Fibroblast of peridontal ligament (primary cell): ENCODE data around the gene IRF3.

ENCODE experiments used
- DNase-seq: peaks from one replicate; pipeline ENCODE4 v3.0.0-alpha.2; 2010; ENCODE audit errors: extremely low read depth

Gene IRF3

DNA sequence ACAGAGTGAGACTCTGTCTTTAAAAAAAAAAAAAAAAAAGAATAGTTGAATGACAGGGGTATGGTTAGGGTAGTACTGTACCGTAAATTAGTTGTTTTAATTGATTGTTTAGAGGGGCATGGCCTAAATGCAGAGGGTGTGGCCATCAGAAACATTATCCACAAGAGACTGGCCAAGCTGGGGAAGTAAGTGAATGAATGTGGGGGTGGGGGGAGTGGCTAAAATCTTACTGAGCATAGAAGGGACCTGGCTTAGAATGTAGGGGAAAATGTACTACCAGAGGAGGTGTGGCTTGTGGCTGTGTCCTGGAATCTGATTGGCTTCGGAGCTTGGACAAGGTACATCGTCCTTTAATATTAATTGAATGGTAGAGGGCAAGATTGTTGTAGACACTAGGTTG lies 3.9 kb upstream of the IRF3 start:
- no peak for DNase-seq

DNA sequence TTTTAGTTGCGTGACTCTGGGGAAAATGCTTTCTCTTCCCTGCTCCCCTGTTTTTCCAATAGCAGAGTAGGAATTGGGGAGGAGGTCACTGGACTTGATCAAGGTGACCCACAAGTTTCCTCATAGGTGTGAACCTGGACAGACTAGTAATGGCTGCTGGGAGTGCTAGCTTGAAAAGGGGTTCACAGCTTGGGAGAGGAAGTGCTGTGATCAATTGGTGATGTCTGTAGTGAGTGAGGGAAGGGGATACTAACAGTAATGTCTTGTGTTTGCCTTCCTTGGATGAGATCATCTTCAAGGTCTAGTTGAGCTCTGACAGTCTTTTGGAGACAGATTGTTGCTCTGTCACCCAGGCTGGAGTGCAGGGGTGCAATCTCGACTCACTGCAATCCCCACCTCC lies 1.8 kb upstream of the IRF3 start:
- no peak for DNase-seq

DNA sequence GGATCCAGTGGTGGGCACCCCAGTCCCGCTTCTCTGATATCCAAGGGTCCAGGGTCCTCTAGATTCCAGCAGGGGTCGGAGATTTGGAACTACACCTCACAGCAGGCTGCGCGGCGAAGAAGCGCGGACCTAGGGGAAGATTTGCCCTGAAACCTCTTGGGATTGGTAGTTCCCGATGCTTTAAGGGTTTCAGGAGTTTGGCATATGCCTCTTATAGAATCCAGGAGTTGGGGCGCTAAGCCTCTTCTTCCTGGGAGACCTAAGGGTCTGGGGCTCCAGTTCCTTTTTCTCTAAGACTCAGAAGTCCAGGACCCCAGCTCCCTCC lies 425 bp upstream of the IRF3 start:
- DNase-seq = no peak

DNA sequence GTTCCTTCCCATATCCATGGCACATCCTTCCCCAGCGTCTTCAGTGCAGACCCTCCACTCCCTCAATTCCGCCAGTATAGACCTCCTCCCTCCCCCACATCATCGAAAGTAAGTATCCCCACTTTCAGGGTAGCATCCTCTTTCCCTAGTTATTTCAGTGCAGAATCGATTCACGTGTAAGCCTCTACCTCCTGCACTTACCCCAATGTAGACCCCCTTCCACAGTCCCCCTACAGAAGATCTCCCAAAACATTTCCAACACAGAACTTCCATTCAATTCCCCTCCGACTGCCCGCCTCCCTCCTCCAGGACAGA lies 664 bp downstream of the IRF3 start:
- no peak for DNase-seq

GRCh38 chr19:49664171-49665035 lies 1.3 kb downstream of the IRF3 start:
- DNase-seq = peak; percentile 68

- DNase-seq = no peak
Measured at GRCh38 chr19:49663224-49663623, 2.4 kb downstream of the IRF3 start.

- DNase-seq = no peak
Measured at GRCh38 chr19:49662011-49662410, 3.6 kb downstream of the IRF3 start.

- no peak for DNase-seq
Measured at GRCh38 chr19:49660338-49660961, 5.2 kb downstream of the IRF3 start.

DNA sequence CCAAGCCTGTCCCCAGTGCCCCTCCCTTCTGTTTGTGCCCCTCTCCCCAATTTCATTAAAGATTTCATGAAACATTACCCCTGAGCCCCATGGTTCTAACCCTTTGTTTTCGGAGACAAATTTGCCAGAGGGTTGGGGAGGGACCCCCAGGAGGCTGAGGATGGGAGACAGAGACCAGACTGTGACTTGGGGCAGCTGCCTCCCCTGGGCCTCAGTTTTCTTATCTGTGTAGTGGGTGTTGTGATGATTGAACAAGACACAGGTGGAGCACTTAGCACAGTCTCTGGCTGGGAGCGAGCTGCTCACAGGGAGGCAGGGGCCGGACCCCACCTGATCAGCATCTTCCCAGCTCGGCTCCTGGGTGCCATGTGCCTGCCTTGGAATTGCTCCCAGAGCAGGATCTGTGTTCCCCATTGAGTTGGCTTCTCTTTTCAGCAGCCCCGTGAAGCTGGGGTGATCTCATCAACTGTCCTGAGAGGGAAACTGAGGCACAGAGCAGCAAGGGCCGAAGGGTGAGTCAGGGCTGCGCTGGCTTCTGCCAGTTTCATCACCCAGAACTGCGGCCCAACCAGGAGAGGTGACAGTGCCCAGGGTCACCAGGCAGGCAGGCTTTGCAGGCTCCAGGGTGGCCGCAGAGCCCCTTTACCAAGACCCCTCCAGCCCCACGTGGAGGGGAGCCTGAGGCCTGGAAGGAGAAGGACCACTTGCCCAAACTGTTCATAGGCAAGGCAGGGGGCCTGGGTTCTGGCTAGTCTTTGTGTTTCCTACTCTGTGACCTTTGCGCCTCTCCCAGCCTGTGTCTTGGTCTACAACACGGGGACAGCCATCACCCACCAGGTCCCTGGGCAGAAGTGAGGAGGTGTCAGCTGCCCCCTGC lies 6.9 kb downstream of the IRF3 start:
- no peak for DNase-seq

DNA sequence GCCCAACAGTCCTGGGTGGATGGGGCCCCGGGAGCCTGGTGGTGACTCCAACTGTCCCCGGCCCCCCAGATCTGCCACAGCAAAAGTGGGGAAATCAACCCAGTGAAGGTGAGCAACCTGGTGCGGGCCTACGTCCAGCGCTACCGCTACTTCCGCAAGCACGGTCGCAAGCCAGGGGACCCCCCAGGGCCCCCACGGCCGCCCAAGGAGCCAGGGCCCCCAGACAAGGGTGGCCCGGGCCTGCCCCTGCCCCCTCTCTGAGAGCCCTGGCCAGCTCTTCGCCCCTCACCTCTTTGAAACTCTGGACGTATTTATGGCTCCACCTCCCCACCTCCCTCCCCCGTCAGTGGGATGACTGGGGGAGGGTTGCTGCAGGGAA lies 7.5 kb downstream of the IRF3 start:
- no peak for DNase-seq

- DNase-seq = no peak
Measured at GRCh38 chr19:49657493-49658138, 8.0 kb downstream of the IRF3 start.

DNA sequence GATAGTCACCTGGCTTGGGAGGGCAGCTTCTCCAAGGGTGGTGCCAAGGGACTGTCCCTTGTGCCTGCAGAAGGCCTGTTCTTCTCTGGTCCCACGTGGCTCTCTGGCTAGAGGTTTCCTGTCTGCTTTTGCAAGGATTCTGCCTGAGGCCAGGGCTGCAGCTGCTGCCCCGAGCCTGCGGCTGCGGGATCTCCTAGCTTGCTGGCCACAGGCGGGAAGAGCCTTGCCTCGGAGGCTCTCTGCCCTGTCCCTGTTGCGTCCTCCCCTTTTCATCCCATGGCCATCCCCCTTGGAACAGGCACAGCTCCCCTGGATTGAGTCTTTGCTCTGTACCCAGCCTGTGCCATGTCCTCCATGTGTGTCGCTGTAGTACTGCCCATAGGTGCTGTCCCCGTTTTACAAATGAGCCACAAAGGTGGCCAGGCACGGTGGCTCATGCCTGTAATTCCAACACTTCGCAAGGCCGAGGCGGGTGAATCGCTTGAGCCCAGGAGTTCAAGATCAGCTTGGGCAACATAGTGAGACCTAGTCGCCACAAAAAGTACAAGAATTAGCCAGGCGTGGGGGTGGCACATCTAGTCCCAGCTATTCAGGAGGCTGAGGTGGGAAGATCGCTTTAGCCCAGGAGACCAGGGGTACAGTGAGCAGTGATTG lies 9.1 kb downstream of the IRF3 start:
- no peak for DNase-seq

DNA sequence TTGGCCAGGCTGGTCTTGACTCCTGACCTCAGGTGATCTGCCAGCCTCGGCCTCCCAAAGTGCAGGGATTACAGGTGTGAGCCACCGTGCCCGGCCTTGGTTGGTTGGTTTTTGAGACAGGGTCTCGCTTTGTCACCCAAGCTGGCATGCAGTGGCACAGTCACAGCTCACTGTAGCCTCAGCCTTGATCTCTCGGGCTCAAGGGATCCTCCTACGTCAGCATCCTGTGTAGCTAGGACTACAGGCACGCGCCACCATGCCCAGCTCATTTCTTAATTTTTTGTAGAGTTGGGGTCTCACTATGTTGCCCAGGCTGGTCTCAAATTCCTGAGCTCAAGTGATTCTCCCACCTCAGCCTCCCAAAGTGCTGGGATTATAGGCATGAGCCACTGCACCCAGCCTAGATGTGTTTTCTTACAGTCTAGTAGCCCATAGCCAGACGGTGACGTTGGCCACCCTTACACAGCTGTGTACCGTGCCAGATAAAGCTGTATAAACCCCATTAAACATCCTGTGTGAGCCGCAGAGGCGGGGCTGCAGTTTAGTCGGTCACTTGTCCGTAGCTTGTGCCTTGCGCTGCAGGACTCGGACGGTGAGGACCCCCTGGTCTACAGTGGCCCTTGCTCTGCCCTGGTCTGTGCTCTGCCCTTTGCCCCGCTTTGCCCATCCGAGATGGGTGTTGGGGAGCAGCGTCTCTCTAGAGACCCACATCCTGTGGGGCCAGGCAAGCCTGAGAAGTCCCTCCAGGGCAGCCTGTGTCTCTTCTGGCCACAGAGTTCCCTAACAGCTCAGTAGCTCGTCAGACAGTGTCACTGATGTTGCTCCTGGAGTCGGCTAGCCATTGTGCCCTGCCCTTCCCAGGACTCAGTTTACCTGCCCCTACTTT lies 9.8 kb downstream of the IRF3 start:
- DNase-seq = no peak

DNA sequence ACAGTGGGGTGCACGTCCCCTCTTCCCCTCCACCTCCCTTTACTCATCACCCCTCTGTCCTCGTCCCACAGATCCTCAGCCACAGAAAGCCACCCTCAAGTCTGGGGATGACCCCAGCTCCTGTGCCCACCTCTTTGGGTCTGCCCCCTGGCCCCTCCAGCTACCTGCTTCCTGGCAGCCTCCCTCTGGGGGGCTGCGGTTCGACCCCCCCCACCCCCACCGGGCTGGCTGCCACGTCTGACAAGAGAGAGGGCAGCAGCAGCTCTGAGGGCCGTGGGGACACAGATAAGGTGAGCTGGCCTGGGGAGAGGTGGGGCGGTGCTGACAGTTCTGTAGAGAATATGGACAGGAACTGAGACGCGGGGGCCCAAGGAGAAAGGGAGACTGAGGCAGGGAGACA lies 11.1 kb downstream of the IRF3 start:
- no peak for DNase-seq

- DNase-seq = no peak
Measured at GRCh38 chr19:49653466-49653806, 12.2 kb downstream of the IRF3 start.

DNA sequence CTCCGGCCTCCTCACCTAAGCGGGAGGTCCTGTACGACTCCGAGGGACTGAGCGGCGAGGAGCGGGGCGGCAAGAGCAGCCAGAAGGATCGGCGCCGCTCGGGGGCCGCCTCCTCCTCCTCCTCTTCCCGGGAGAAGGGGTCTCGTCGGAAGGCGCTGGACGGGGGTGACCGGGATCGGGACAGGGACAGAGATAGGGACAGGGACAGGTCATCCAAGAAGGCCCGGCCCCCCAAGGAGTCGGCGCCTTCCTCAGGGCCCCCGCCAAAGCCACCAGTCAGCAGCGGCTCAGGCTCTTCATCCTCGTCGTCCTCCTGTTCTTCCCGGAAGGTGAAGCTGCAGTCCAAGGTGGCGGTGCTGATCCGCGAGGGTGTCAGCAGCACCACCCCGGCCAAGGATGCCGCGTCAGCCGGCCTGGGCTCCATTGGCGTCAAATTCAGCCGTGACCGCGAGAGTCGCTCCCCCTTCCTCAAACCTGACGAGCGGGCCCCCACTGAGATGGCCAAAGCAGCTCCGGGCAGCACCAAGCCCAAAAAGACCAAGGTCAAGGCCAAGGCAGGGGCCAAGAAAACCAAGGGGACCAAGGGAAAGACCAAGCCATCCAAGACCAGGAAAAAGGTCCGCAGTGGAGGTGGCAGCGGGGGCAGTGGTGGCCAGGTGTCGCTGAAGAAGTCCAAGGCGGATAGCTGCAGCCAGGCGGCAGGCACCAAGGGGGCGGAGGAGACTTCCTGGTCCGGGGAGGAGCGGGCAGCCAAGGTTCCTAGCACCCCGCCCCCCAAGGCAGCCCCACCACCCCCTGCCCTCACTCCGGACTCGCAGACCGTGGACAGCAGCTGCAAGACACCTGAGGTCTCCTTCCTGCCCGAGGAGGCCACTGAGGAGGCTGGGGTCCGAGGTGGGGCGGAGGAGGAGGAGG lies 12.8 kb downstream of the IRF3 start:
- DNase-seq = no peak

DNA sequence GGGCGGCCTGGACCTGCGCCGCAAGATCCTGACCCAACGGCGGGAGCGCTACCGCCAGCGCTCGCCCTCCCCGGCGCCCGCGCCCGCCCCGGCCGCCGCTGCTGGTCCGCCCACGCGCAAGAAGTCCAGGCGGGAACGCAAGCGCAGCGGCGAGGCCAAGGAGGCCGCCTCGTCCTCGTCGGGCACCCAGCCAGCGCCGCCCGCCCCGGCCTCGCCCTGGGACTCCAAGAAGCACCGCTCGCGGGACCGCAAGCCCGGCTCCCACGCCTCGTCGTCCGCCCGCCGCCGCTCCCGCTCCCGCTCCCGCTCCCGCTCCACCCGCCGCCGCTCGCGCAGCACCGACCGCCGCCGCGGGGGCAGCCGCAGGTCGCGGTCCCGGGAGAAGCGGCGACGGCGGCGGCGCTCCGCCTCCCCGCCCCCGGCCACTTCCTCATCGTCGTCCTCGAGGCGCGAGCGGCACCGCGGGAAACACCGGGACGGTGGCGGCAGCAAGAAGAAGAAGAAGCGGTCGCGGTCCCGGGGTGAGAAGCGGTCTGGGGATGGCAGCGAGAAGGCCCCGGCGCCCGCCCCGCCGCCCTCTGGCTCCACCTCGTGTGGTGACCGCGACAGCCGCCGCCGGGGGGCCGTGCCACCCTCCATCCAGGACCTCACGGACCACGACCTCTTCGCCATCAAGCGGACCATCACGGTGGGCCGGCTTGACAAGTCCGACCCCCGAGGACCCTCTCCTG lies 13.7 kb downstream of the IRF3 start:
- DNase-seq = no peak

DNA sequence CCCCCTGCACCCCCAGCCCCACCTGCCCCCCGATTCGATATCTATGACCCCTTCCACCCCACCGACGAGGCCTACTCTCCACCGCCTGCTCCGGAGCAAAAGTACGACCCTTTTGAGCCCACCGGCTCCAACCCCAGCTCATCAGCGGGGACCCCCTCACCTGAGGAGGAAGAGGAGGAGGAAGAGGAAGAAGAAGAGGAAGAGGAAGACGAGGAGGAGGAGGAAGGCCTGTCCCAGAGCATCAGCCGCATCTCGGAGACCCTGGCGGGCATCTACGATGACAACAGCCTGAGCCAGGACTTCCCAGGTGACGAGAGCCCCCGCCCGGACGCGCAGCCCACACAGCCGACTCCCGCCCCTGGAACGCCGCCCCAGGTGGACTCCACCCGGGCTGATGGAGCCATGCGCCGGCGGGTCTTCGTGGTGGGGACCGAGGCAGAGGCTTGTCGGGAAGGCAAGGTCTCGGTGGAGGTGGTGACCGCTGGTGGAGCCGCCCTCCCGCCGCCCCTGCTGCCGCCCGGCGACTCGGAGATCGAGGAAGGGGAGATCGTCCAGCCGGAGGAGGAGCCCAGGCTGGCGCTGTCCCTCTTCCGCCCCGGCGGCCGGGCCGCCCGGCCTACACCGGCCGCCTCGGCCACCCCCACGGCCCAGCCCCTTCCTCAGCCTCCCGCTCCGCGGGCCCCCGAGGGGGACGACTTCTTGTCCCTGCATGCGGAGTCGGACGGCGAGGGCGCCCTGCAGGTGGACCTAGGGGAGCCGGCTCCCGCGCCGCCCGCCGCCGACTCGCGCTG lies 14.4 kb downstream of the IRF3 start:
- DNase-seq = no peak
